Aorta (tissue), 5 donors: Measurements from ENCODE around the gene IRF7. TPM values are rescaled to one million over a fixed set of nuclear protein-coding genes. Genes with fewer than 3 reads are reported as not detected.

Experiments used
- ATAC-seq: fragments of 200-7000 bp; cut with Tn5 transposase; one replicate; pipeline ENCODE4 v1.9.1; 2022; ENCODE audit warnings: moderate library complexity; ENCODE audit not compliant: low FRiP score
- DNase-seq, 2 donors: peaks; one replicate each; pipeline ENCODE4 v3.0.0-alpha.2; 2020
- H3K27ac ChIP-seq, 2 donors: one replicate each; pipeline ENCODE4 v1.5.1; 2013; ENCODE audit warnings: low read length in 2 of 2, mild to moderate bottlenecking in 2 of 2, moderate library complexity in 2 of 2, control low read depth in 1 of 2, inconsistent platforms in 1 of 2, low read depth in 1 of 2
- H3K27me3 ChIP-seq, 2 donors: one replicate each; pipeline ENCODE4 v1.6.1; 2013; ENCODE audit warnings: control low read depth in 1 of 2, low read length in 1 of 2, mild to moderate bottlenecking in 1 of 2, moderate library complexity in 1 of 2; ENCODE audit not compliant: insufficient read depth in 2 of 2, control insufficient read depth in 1 of 2
- H3K36me3 ChIP-seq, 2 donors: one replicate each; pipeline ENCODE4 v1.6.1; 2013; ENCODE audit warnings: control low read depth in 1 of 2, low read length in 1 of 2, mild to moderate bottlenecking in 1 of 2; ENCODE audit not compliant: insufficient read depth in 2 of 2, control insufficient read depth in 1 of 2
- H3K4me1 ChIP-seq, 2 donors: one replicate each; pipeline ENCODE4 v1.6.1; 2013; ENCODE audit warnings: low read length in 2 of 2, control low read depth in 1 of 2, mild to moderate bottlenecking in 1 of 2, moderate library complexity in 1 of 2; ENCODE audit not compliant: insufficient read depth in 2 of 2, control insufficient read depth in 1 of 2
- H3K4me3 ChIP-seq, 2 donors: one replicate each; pipeline ENCODE4 v1.5.1; 2013; ENCODE audit warnings: low read length in 2 of 2, control low read depth in 1 of 2, mild to moderate bottlenecking in 1 of 2
- H3K9me3 ChIP-seq: one replicate; pipeline ENCODE4 v1.6.1; 2013; ENCODE audit warnings: mild to moderate bottlenecking, low read length; ENCODE audit not compliant: control insufficient read depth
- WGBS, 2 donors: extraction: QIAGEN DNeasy Blood & Tissue Kit; methylation state at CpG; one replicate each; pipeline ENCODE4 v1.1.7; 2013; 5-methylcytosine and 5-hydroxymethylcytosine counted together
- intact Hi-C, 2 donors: fragments of 100-400 bp; cut with DNase I; formaldehyde crosslinking; loops; one replicate each; pipeline versions ENCODE4 v1.14.2 to v1.15.0; 2022
- polyA plus RNA-seq, 2 donors: library from polyadenylated mRNA; stranded (reverse); fragments of 200-250 nt; gene quantifications; one replicate each; pipeline ENCODE4 v1.2.3, GENCODE V29; 2013
- total RNA-seq, 2 donors: library from RNA; stranded (reverse); fragmentation: NEBNext Ultra II Directional; extraction: Animal tissue kit (Norgen Biotek cat#: 25700); gene quantifications; one replicate each; pipeline ENCODE4 v1.2.1, GENCODE V29; 2021
- donor health status: healthy with polysubstance abuse.
- donor health status: Bipolar disorder and iron deficiency.
- donor health status: DM: no; HTN: no; CAD: no.
- donor health status: DM: no; HTN: no; CAD: no.
- donor health status: DM: yes; HTN: yes; CAD: no.

The IRF7 gene
- total and polyA plus RNA-seq, 4 donors: 13.4 to 30.9 (median 26.3) TPM

DNA sequence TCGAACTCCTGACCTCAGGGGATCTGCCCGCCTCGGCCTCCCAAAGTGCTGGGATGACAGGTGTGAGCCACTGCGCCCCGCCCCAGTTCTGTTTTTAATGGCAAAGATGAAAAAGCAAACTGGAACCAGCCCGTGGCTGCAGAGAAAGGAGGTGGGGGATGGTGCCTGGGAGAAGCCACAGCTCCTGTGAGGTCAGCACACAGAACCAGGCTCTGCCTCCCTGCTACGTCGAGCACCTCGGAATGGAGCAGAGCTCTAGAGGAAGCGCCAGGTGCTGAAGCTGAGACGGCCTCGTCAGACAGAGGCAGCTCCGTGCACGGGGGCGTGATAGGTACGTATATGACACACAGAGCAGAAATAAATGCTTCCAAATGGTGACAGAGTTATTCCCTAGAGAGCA, 29.8 kb upstream of the IRF7 start:
- Histone ChIP-seq H3K27me3 (no peaks in the 10 kb centered on the region), H3K27ac (no peak overlapping the region), H3K4me3 (no peak overlapping the region), H3K36me3 (peaks cover 0 to 2% of the 10 kb centered on the region in 2 donors), H3K4me1 (no peaks in the 10 kb centered on the region), H3K9me3 (no peaks in the 10 kb centered on the region)
- WGBS, 2 donors: 83 to 84% methylated on average over 16 of the region's 16 CpGs
- DNase-seq (no peak), ATAC-seq (no peak)
- intact Hi-C loops: no loop called here

DNA sequence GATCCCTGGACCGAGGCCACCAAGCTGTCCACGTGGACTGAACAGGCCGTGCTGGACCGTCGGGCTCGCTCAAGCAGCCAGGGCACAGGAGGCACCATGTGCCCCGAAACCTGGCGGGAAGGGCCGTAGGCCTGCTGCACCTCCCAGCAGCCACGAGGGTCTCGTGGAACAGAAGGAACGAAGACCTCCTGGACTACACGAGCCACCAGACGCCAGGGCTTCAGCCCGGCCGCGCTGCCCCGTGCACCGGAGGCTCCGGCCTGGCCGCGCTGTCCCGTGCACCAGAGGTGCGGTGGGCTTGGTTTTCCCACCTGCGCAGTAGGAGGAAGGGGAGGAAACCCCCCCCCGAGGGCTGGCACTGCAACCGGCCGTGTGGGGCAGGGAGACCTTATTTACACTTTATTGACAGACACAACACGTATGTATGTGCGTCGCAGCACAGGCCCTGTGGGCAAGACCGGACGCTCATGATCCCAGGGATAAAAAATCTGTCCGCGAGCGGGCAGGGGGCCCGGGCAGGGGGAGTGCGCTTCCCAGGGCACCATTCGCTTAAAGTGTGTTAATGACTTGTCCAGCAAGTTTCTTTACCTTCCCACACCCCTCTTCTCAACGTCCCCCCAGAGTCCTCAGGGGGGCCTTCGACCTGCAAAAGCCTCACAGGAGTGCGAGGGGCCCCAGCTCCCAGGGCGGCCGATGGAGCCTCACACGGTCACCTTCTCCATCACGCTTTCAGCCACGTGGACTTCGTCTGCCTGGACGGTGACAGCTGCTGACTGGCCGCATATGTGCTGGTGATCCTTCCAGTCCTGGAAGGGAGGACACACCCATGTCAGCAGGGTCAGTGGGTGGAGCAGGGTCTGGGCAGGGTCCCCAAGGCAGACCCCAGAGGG, 28.3 kb upstream of the IRF7 start:
- no peak for ATAC-seq
- no peak overlapping the region for H3K4me3 ChIP-seq
- no peaks in the 10 kb centered on the region for H3K9me3 ChIP-seq
- H3K27ac ChIP-seq: no peak overlapping the region
- intact Hi-C loops: no loop called here
- no peaks in the 10 kb centered on the region for H3K4me1 ChIP-seq
- H3K27me3 ChIP-seq: no peaks in the 10 kb centered on the region
- peaks cover 0 to 2% of the 10 kb centered on the region in 2 donors for H3K36me3 ChIP-seq
- DNase-seq: no peak
- 87 to 88% methylated on average over 48 to 50 of the region's 50 CpGs for WGBS, 2 donors

DNA sequence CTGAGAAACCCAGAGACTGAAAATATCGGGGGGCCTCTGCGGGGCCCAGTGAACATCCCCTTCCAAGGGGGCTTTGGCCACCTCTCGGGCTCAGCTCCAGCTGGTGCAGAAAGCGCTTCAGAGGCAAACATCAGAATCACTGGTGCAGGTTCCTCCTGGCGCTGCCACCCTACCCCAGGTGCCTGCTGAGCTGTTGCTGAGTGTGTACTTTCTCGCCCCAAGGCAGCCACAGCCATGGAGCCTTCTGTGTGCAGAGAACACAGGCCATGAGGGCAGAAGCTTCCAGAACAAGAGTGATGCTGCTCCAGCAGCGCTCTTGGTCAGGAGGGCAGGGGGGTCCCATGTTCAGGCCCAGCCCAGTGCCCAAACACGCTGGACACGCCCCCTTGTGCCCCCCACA, 27.6 kb upstream of the IRF7 start:
- Histone ChIP-seq H3K4me3 (no peak overlapping the region), H3K27ac (no peak overlapping the region), H3K36me3 (peaks cover 0 to 2% of the 10 kb centered on the region in 2 donors), H3K9me3 (no peaks in the 10 kb centered on the region), H3K27me3 (no peaks in the 10 kb centered on the region), H3K4me1 (no peaks in the 10 kb centered on the region)
- ATAC-seq: no peak
- intact Hi-C loops: no loop called here
- 94 to 96% methylated on average over 9 of the region's 9 CpGs for WGBS, 2 donors
- DNase-seq: no peak

DNA sequence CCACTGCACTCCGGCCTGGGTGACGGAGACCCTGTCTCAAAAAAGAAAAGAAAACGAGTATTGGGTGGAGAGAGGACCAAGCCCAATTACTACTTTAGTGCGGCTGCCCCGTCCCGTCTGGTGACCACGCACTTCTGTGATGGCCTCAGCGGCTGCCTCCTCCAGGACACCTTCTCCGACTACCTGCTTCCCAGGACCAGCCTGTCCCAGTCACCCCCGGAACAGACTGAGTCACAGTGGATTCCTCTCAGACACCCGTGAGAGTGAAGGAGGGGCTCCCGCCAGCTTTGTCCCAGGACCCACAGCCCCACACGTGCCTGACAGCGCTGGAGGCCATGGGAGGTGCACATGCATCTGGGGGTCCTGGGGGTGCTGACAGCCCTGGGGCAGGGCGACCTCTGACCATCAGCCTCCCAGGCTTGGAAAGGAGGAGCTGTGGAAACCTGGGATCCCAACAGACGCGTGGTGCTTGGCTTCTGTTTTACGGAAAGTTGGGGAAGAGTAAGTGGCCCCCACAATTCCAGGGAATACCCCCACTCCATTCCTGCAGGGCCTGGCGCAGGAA, 26.1 kb upstream of the IRF7 start:
- Histone ChIP-seq H3K4me3 (no peak overlapping the region), H3K4me1 (no peaks in the 10 kb centered on the region), H3K9me3 (no peaks in the 10 kb centered on the region), H3K36me3 (peaks cover 0 to 2% of the 10 kb centered on the region in 2 donors), H3K27me3 (no peaks in the 10 kb centered on the region), H3K27ac (no peak overlapping the region)
- no peak for ATAC-seq
- 88 to 91% methylated on average over 19 of the region's 19 CpGs for whole genome bisulfite sequencing, 2 donors
- no peak for DNase-seq
- intact Hi-C loops: no loop called here

DNA sequence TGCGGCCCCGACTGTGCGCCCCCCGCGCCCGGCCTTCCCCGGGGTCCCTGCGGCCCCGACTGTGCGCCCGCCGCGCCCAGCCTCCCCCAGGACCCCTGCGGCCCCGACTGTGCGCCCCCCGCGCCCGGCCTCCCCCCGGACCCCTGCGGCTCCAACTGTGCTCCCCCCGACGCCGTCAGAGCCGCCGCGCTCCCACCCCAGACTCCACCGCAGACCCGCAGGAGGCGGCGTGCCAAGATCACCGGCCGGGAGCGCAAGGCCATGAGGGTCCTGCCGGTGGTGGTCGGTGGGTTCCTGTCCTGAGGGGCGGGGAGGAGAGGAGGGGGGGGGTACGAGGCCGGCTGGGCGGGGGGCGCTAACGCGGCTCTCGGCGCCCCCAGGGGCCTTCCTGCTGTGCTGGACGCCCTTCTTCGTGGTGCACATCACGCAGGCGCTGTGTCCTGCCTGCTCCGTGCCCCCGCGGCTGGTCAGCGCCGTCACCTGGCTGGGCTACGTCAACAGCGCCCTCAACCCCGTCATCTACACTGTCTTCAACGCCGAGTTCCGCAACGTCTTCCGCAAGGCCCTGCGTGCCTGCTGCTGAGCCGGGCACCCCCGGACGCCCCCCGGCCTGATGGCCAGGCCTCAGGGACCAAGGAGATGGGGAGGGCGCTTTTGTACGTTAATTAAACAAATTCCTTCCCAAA, 24.4 kb upstream of the IRF7 start:
- H3K4me3 ChIP-seq: no peak overlapping the region
- 52 to 64% methylated on average over 45 to 69 of the region's 69 CpGs for WGBS, 2 donors
- no peaks in the 10 kb centered on the region for H3K9me3 ChIP-seq
- no peak for ATAC-seq
- no peak overlapping the region for H3K27ac ChIP-seq
- no peaks in the 10 kb centered on the region for H3K4me1 ChIP-seq
- intact Hi-C loops: no loop called here
- no peaks in the 10 kb centered on the region for H3K27me3 ChIP-seq
- DNase-seq: no peak
- peaks cover 0 to 2% of the 10 kb centered on the region in 2 donors for H3K36me3 ChIP-seq

DNA sequence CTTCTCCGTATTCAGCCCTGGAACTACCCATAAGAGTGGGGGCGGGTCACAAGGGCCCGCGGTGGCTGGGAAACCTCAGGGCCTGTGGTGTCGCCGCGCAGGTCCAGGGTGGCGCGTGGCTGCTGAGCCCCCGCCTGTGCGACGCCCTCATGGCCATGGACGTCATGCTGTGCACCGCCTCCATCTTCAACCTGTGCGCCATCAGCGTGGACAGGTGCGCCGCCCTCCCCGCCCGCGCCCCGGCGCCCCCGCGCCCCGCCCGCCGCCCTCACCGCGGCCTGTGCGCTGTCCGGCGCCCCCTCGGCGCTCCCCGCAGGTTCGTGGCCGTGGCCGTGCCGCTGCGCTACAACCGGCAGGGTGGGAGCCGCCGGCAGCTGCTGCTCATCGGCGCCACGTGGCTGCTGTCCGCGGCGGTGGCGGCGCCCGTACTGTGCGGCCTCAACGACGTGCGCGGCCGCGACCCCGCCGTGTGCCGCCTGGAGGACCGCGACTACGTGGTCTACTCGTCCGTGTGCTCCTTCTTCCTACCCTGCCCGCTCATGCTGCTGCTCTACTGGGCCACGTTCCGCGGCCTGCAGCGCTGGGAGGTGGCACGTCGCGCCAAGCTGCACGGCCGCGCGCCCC, 23.7 kb upstream of the IRF7 start:
- Histone ChIP-seq H3K36me3 (peaks cover 0 to 2% of the 10 kb centered on the region in 2 donors), H3K4me1 (no peaks in the 10 kb centered on the region), H3K27ac (no peak overlapping the region), H3K27me3 (no peaks in the 10 kb centered on the region), H3K9me3 (no peaks in the 10 kb centered on the region), H3K4me3 (no peak overlapping the region)
- DNase-seq (no peak), ATAC-seq (no peak)
- 30 to 40% methylated on average over 67 to 80 of the region's 80 CpGs for WGBS, 2 donors
- intact Hi-C loops: no loop called here

DNA sequence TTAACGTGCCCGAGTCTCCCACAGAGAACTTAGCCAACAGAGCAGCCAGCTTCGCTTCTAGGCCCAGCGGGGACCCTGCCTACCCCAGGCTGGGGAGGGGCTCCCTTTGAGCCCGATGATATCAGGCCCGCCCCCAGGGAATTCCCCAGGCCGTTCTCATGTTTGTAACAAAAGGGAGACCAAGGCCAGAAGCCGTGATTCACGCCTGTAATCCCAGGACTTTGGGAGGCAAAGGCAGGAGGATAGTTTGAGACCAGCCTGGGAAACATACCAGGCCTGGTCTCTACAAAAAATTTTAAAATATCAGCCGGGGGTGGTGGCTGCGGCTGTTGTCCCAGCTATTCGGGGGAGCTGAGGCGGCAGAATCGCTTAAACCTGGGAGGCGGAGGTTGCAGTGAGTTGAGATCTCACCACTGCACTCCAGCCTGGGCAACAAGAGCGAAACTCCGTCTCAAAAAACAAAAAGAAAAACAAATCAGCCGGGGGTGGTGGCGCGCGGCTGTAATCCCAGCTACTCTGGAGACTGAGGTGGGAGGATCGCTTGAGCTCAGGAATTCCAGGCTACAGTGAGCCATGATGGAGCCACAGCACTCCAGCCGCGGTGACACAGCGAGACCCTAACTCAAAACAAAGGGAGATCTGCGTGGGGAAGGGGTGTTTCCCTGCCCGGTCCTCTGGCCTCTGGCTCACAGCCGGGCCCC, 23.0 kb upstream of the IRF7 start:
- 80 to 86% methylated on average over 28 of the region's 28 CpGs for WGBS, 2 donors
- Histone ChIP-seq H3K4me3 (no peak overlapping the region), H3K27me3 (no peaks in the 10 kb centered on the region), H3K4me1 (no peaks in the 10 kb centered on the region), H3K27ac (no peak overlapping the region), H3K36me3 (peaks cover 0 to 2% of the 10 kb centered on the region in 2 donors), H3K9me3 (no peaks in the 10 kb centered on the region)
- ATAC-seq (no peak), DNase-seq (no peak)
- intact Hi-C loops: no loop called here
